Liver (tissue), 9 donors: ENCODE measurements around the gene CDC45. TPM values are rescaled to one million over a fixed set of nuclear protein-coding genes. Genes with fewer than 3 reads are reported as not detected.

Experiments used
- DNase-seq: peaks from one replicate; pipeline ENCODE4 v3.0.0-alpha.2; 2017; ENCODE audit warnings: low spot score
- H3K27ac ChIP-seq, 2 donors: one replicate each; pipeline ENCODE4 v1.7.0; 2013; ENCODE audit warnings: inconsistent platforms in 2 of 2, low read length in 2 of 2, control low read depth in 1 of 2, low read depth in 1 of 2, mild to moderate bottlenecking in 1 of 2
- H3K27me3 ChIP-seq, 4 donors: one replicate each; pipeline versions ENCODE4 v1.6.1 to v1.7.0; 2013; ENCODE audit warnings: low read length in 3 of 4, inconsistent platforms in 1 of 4, mild to moderate bottlenecking in 1 of 4, moderate library complexity in 1 of 4; ENCODE audit not compliant: control insufficient read depth in 4 of 4, insufficient read depth in 4 of 4
- H3K36me3 ChIP-seq, 4 donors: one replicate each; pipeline versions ENCODE4 v1.6.1 to v1.7.0; 2013; ENCODE audit warnings: low read length in 3 of 4, mild to moderate bottlenecking in 3 of 4, low read depth in 1 of 4, moderate library complexity in 1 of 4; ENCODE audit not compliant: control insufficient read depth in 4 of 4, insufficient read depth in 3 of 4
- H3K4me1 ChIP-seq, 4 donors: one replicate each; pipeline versions ENCODE4 v1.6.1 to v1.7.0; 2013; ENCODE audit warnings: low read length in 3 of 4, mild to moderate bottlenecking in 3 of 4, moderate library complexity in 1 of 4; ENCODE audit not compliant: control insufficient read depth in 4 of 4, insufficient read depth in 4 of 4
- H3K4me3 ChIP-seq, 3 donors: one replicate each; pipeline versions ENCODE4 v1.6.1 to v1.7.0; 2013; ENCODE audit warnings: low read length in 3 of 3, control low read depth in 1 of 3, low read depth in 1 of 3, mild to moderate bottlenecking in 1 of 3
- H3K9ac ChIP-seq, 2 donors: one replicate each; pipeline ENCODE4 v1.7.0; 2013; ENCODE audit warnings: low read length in 2 of 2, mild to moderate bottlenecking in 2 of 2, moderate library complexity in 2 of 2, control low read depth in 1 of 2, low read depth in 1 of 2
- H3K9me3 ChIP-seq, 4 donors: one replicate each; pipeline versions ENCODE4 v1.6.1 to v1.7.0; 2013; ENCODE audit warnings: low read length in 3 of 4; ENCODE audit not compliant: control insufficient read depth in 4 of 4
- CTCF ChIP-seq: fragments of 150-350 bp; IDR thresholded peaks from 2 replicates; pipeline ENCODE4 v1.5.1; 2017; ENCODE audit warnings: improper control_type of control experiment, low read depth, low read length; ENCODE audit not compliant: missing input control
- EGR1 ChIP-seq, 2 donors: IDR thresholded peaks; 2 replicates each; pipeline ENCODE4 v1.6.1; 2016 to 2018; ENCODE audit warnings: antibody characterized with exemption in 2 of 2, low read depth in 2 of 2
- FOXA1 ChIP-seq: IDR thresholded peaks from 2 replicates; pipeline ENCODE4 v1.6.1; 2016; ENCODE audit warnings: antibody characterized with exemption
- FOXA2 ChIP-seq: IDR thresholded peaks from 2 replicates; pipeline ENCODE4 v1.6.1; 2016; ENCODE audit warnings: antibody characterized with exemption
- GABPA ChIP-seq, 2 donors: IDR thresholded peaks in 1 of 2; conservative IDR thresholded peaks in 1 of 2; 2 replicates each; pipeline ENCODE4 v1.6.1; 2016; ENCODE audit warnings: antibody characterized with exemption in 2 of 2, mild to moderate bottlenecking in 1 of 2, moderate library complexity in 1 of 2
- HNF4A ChIP-seq, 2 donors: conservative IDR thresholded peaks; 2 replicates each; pipeline ENCODE4 v1.6.1; 2016; ENCODE audit warnings: antibody characterized with exemption in 2 of 2, mild to moderate bottlenecking in 2 of 2
- HNF4G ChIP-seq: IDR thresholded peaks from 2 replicates; pipeline ENCODE4 v1.6.1; 2016; ENCODE audit warnings: antibody characterized with exemption
- JUND ChIP-seq, 2 donors: IDR thresholded peaks; 2 replicates each; pipeline ENCODE4 v1.6.1; 2016; ENCODE audit warnings: antibody characterized with exemption in 2 of 2
- NR2F2 ChIP-seq: IDR thresholded peaks from 2 replicates; pipeline ENCODE4 v1.6.1; 2016; ENCODE audit warnings: antibody characterized with exemption
- RAD21 ChIP-seq, 2 donors: IDR thresholded peaks; 2 replicates each; pipeline ENCODE4 v1.6.1; 2016; ENCODE audit warnings: antibody characterized with exemption in 2 of 2, mild to moderate bottlenecking in 2 of 2
- REST ChIP-seq: IDR thresholded peaks from 2 replicates; pipeline ENCODE4 v1.6.1; 2016; ENCODE audit warnings: antibody characterized with exemption, mild to moderate bottlenecking
- RXRA ChIP-seq, 2 donors: IDR thresholded peaks; 2 replicates each; pipeline ENCODE4 v1.6.1; 2017 to 2018; ENCODE audit warnings: antibody characterized with exemption in 2 of 2, mild to moderate bottlenecking in 1 of 2
- SP1 ChIP-seq: IDR thresholded peaks from 2 replicates; pipeline ENCODE4 v1.6.1; 2018; ENCODE audit warnings: antibody characterized with exemption, mild to moderate bottlenecking
- TAF1 ChIP-seq: conservative IDR thresholded peaks from 2 replicates; pipeline ENCODE4 v1.6.1; 2016; ENCODE audit warnings: antibody characterized with exemption, mild to moderate bottlenecking
- YY1 ChIP-seq: IDR thresholded peaks from 2 replicates; pipeline ENCODE4 v1.6.1; 2016; ENCODE audit warnings: antibody characterized with exemption, mild to moderate bottlenecking
- ZBTB33 ChIP-seq: IDR thresholded peaks from 2 replicates; pipeline ENCODE4 v1.6.1; 2016; ENCODE audit warnings: antibody characterized with exemption
- WGBS: extraction: QIAGEN DNeasy Blood & Tissue Kit; methylation state at CpG from one replicate; pipeline ENCODE4 v1.1.7; 2013; 5-methylcytosine and 5-hydroxymethylcytosine counted together
- polyA plus RNA-seq, 2 donors: library from polyadenylated mRNA; stranded (reverse) in 1 of 2; unstranded in 1 of 2; fragments of 200-250 nt in 1 of 2; fragments of >200 nt in 1 of 2; fragmentation: Nextera tagmentation in 1 of 2; extraction: Ambion mirVana in 1 of 2; gene quantifications; one replicate each; pipeline versions ENCODE4 v1.2.1 to v1.2.3, GENCODE V29; 2013 to 2015
- total RNA-seq, 2 donors: library from RNA; depleted of rRNA; stranded (reverse); fragments of >200 nt; gene quantifications; one replicate each; pipeline ENCODE4 v1.2.3, GENCODE V29; 2014
- TF ChIP-seq, protein P1 (sequence below): IDR thresholded peaks from 2 replicates; pipeline ENCODE4 v1.6.1; 2016; ENCODE audit warnings: antibody characterized with exemption
- donor health status: healthy.
- donor health status: healthy.
- donor health status: healthy.
- donor health status: healthy.
- donor health status: healthy.

Gene CDC45
- total and polyA plus RNA-seq, 4 donors = 0.33 to 15.5 (median 0.94) TPM

- no peaks in the 10 kb centered on the region for H3K4me1 ChIP-seq
- no peak overlapping the region for H3K27ac ChIP-seq
- 95% methylated on average over 1 of the region's 1 CpG for WGBS
- no peak overlapping the region for H3K4me3 ChIP-seq
- H3K27me3 ChIP-seq = no peaks in the 10 kb centered on the region
- H3K9ac ChIP-seq = no peak overlapping the region
- no peaks in the 10 kb centered on the region for H3K9me3 ChIP-seq
- TF ChIP-seq EGR1 (IDR thresholded peaks at IDR 0.05; ENCODE audit: low read depth in 2 of 2) (no peak), SP1 (no peak), HNF4A (conservative IDR thresholded peaks at IDR 0.05) (no peak), RXRA (IDR thresholded peaks at IDR 0.05) (no peak), RAD21 (IDR thresholded peaks at IDR 0.05) (no peak), ZBTB33 (no peak), HNF4G (no peak), GABPA (IDR thresholded peaks at IDR 0.05 in 1 of 2, conservative IDR thresholded peaks at IDR 0.05 in 1 of 2) (no peak), FOXA2 (no peak), JUND (IDR thresholded peaks at IDR 0.05) (no peak), FOXA1 (no peak), YY1 (no peak), REST (no peak), CTCF (no peak), NR2F2 (no peak), TAF1 (no peak)
- TF ChIP-seq, protein P1, sequence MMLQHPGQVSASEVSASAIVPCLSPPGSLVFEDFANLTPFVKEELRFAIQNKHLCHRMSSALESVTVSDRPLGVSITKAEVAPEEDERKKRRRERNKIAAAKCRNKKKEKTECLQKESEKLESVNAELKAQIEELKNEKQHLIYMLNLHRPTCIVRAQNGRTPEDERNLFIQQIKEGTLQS = no peak
- H3K36me3 ChIP-seq = peaks cover 6 to 56% (median 42%) of the 10 kb centered on the region in 4 donors
- DNase-seq = no peak
These were observed 18.2 kb upstream of the CDC45 start for GRCh38 chr22:19461506-19461905.

DNA sequence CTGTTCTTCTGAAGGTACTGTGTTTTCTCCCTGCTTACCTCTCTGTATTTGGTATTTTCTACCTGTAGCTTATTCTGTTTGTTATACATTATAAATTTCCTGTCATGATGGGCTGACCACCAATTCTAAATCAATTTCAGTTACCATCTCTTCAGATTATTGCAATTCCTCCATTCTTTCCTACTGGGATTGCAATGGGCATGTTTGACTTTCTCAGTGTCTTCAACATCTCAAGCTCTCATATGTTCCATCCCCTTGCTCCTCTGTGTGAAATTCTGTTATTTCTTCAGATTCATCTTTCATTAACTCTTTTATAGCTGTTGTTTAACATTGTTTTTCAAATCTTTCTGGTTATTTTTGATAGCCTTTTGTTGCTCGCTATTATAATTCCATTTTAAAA lies 16.7 kb upstream of the CDC45 start:
- no peaks in the 10 kb centered on the region for H3K9me3 ChIP-seq
- H3K36me3 ChIP-seq = peaks cover 17 to 58% (median 49%) of the 10 kb centered on the region in 4 donors
- no peaks in the 10 kb centered on the region for H3K27me3 ChIP-seq
- DNase-seq = no peak
- H3K4me1 ChIP-seq = no peaks in the 10 kb centered on the region
- 99% methylated on average over 1 of the region's 1 CpG for WGBS
- H3K9ac ChIP-seq = no peak overlapping the region
- no peak overlapping the region for H3K4me3 ChIP-seq
- H3K27ac ChIP-seq = no peak overlapping the region
- TF ChIP-seq FOXA2 (no peak), FOXA1 (no peak), GABPA (IDR thresholded peaks at IDR 0.05 in 1 of 2, conservative IDR thresholded peaks at IDR 0.05 in 1 of 2) (no peak), RXRA (IDR thresholded peaks at IDR 0.05) (no peak), HNF4A (conservative IDR thresholded peaks at IDR 0.05) (no peak), RAD21 (IDR thresholded peaks at IDR 0.05) (no peak), CTCF (no peak), NR2F2 (no peak), JUND (IDR thresholded peaks at IDR 0.05) (no peak), REST (no peak), EGR1 (IDR thresholded peaks at IDR 0.05; ENCODE audit: low read depth in 2 of 2) (no peak), SP1 (no peak)
- TF ChIP-seq, protein P1 = no peak
